K562 (cell line): Measurements from ENCODE around the gene SCML2. TPM values are rescaled to one million over a fixed set of nuclear protein-coding genes. Genes with fewer than 3 reads are reported as not detected.

Source experiments
- ATAC-seq: fragments of 200-7000 bp; cut with Tn5 transposase; 3 replicates; pipeline ENCODE4 v1.9.1; 2020; ENCODE audit warnings: moderate library complexity
- BruUV-seq: library from RNA; stranded (reverse); fragments of 400-500 nt; replicated peaks from 2 replicates; lab custom pipeline; 2021; lab: Mats Ljungman, UMichigan
- CTCF ChIA-PET: fragments of 300-600 bp; formaldehyde crosslinking; extraction: SDS; loops from one replicate; lab custom pipeline; 2021; ENCODE audit warnings: low intra/inter-chr PET ratio; lab: Yijun Ruan, JAX
- POLR2A ChIA-PET: fragments of 300-600, 350-650 bp; sonication (Branson Sonifier 250); formaldehyde crosslinking; extraction: SDS; loops from one replicate; lab custom pipeline; 2021; ENCODE audit warnings: antibody characterized with exemption, inconsistent platforms; lab: Yijun Ruan, JAX
- DNase-seq, 4 experiments: peaks; one replicate each; pipeline versions ENCODE4 v3.0.0 to v3.0.0-alpha.2; 2011 to 2018; ENCODE audit warnings: low spot score in 3 of 4, mixed read lengths in 3 of 4; ENCODE audit errors: extremely low read depth in 1 of 4
- FAIRE-seq: peaks from 2 replicates; lab custom pipeline; 2011; peaks lifted over from hg19 to GRCh38; lab: Jason Lieb, UNC
- H2AFZ ChIP-seq: 2 replicates; pipeline ENCODE4 v1.6.0; 2011; ENCODE audit warnings: low read depth, low read length, control low read depth, inconsistent platforms
- H3K27ac ChIP-seq: fragments of 200-600 bp; 3 replicates; pipeline ENCODE4 v1.8.0; 2011; ENCODE audit warnings: low read depth, mild to moderate bottlenecking, control low read depth, inconsistent platforms, low read length, moderate library complexity, mixed read lengths; ENCODE audit errors: extremely low read depth
- H3K27me3 ChIP-seq, 2 experiments: fragments of 300-600 bp in 1 of 2; 2 replicates in 1 of 2; 3 replicates in 1 of 2; pipeline versions ENCODE4 v1.6.0 to v1.8.0; 2011; ENCODE audit warnings: inconsistent platforms in 2 of 2, low read length in 2 of 2, mild to moderate bottlenecking in 1 of 2, mixed read lengths in 1 of 2, moderate library complexity in 1 of 2; ENCODE audit not compliant: control insufficient read depth in 2 of 2, insufficient read depth in 2 of 2
- H3K36me3 ChIP-seq: fragments of 300-600 bp; 3 replicates; pipeline ENCODE4 v1.8.0; 2011; ENCODE audit warnings: mild to moderate bottlenecking, low read length, inconsistent platforms; ENCODE audit not compliant: control insufficient read depth, insufficient read depth
- H3K4me1 ChIP-seq, 2 experiments: fragments of 200-600 bp in 1 of 2; replicated peaks in 1 of 2; 2 replicates in 1 of 2; 3 replicates in 1 of 2; pipeline versions ENCODE4 v1.5.1 to v1.8.0; 2011; ENCODE audit warnings: inconsistent platforms in 2 of 2, low read length in 2 of 2, mild to moderate bottlenecking in 1 of 2, mixed read lengths in 1 of 2, moderate library complexity in 1 of 2; ENCODE audit not compliant: control insufficient read depth in 2 of 2, insufficient read depth in 2 of 2
- H3K4me2 ChIP-seq: 2 replicates; pipeline ENCODE4 v1.6.1; 2011; ENCODE audit warnings: low read length, control low read depth, inconsistent platforms, mixed read lengths; ENCODE audit not compliant: insufficient read depth
- H3K4me3 ChIP-seq: fragments of 200-600 bp; sonication (generic), shearing (Covaris generic); 2 replicates; pipeline ENCODE4 v1.5.1; 2016; ENCODE audit warnings: control low read depth, inconsistent platforms
- H3K79me2 ChIP-seq: fragments of 200-600 bp; 3 replicates; pipeline ENCODE4 v1.8.0; 2011; ENCODE audit warnings: low read length, inconsistent platforms; ENCODE audit not compliant: control insufficient read depth, insufficient read depth
- H3K9ac ChIP-seq, 2 experiments: 2 replicates each; pipeline versions ENCODE4 v1.6.0 to v1.6.1; 2011; ENCODE audit warnings: low read depth in 2 of 2, low read length in 2 of 2, control low read depth in 1 of 2, inconsistent platforms in 1 of 2, mild to moderate bottlenecking in 1 of 2, mixed read lengths in 1 of 2; ENCODE audit not compliant: insufficient read depth in 1 of 2
- H3K9me1 ChIP-seq: one replicate; pipeline ENCODE4 v1.6.0; 2011; ENCODE audit warnings: inconsistent platforms, mild to moderate bottlenecking, low read length, moderate library complexity; ENCODE audit not compliant: control insufficient read depth, insufficient read depth
- H3K9me3 ChIP-seq: replicated peaks from 2 replicates; pipeline ENCODE4 v1.5.1; 2011; ENCODE audit warnings: low read depth, low read length, inconsistent platforms; ENCODE audit not compliant: control insufficient read depth, insufficient read depth
- H4K20me1 ChIP-seq: replicated peaks from 2 replicates; pipeline ENCODE4 v1.6.1; 2011; ENCODE audit warnings: low read length, inconsistent platforms, mixed read lengths; ENCODE audit not compliant: control insufficient read depth, insufficient read depth
- ATF4 ChIP-seq: fragments of 450-650 bp; formaldehyde crosslinking; IDR thresholded peaks from 2 replicates; pipeline ENCODE4 v1.4.0; 2022; ENCODE audit warnings: mild to moderate bottlenecking, moderate library complexity
- CREB1 ChIP-seq, 2 experiments: sonication (generic) in 1 of 2; formaldehyde crosslinking in 1 of 2; IDR thresholded peaks; 2 replicates each; pipeline versions ENCODE4 v1.6.1 to v1.8.0; 2012 to 2022; ENCODE audit warnings: inconsistent platforms in 1 of 2, mild to moderate bottlenecking in 1 of 2, missing genetic modification reagents in 1 of 2, moderate library complexity in 1 of 2
- PREB ChIP-seq: sonication (generic); formaldehyde crosslinking; IDR thresholded peaks from 2 replicates; pipeline ENCODE4 v1.8.1; 2023; ENCODE audit warnings: mild to moderate bottlenecking, missing genetic modification reagents
- SAP30 ChIP-seq: fragments of 200-600 bp; sonication (generic); IDR thresholded peaks from 2 replicates; pipeline ENCODE4 v1.6.1; 2012; ENCODE audit warnings: borderline replicate concordance, low read depth, mild to moderate bottlenecking, moderate library complexity, low read length, control low read depth, inconsistent platforms; ENCODE audit not compliant: insufficient read depth, poor library complexity, severe bottlenecking
- ZNF644 ChIP-seq: fragments of 200-800 bp; sonication (Bioruptor generic); IDR thresholded peaks from 2 replicates; pipeline ENCODE4 v1.6.1; 2016; ENCODE audit warnings: low read depth, missing genetic modification characterization, missing compliant biosample characterization
- WGBS: fragments of 100-300 bp; shearing (Covaris generic); methylation state at CpG from one replicate; pipeline ENCODE4 v1.1.6; 2016; ENCODE audit warnings: low coverage, mixed read lengths; ENCODE audit not compliant: insufficient coverage; ENCODE audit errors: missing lambda C conversion rate; 5-methylcytosine and 5-hydroxymethylcytosine counted together
- in situ Hi-C: fragments of 300-500 bp; cut with MboI; formaldehyde crosslinking; loops from 4 replicates; pipeline ENCODE4 v1.15.0; 2018; ENCODE audit warnings: inconsistent platforms, mixed read lengths
- intact Hi-C: fragments of 100-400 bp; cut with micrococcal nuclease; formaldehyde crosslinking; loops from 2 replicates; pipeline ENCODE4 v1.14.2; 2022
- polyA plus RNA-seq, 8 experiments: library from polyadenylated mRNA; depleted of rRNA in 4 of 8; stranded (reverse) in 5 of 8; unstranded in 3 of 8; fragments of >200 nt; fragmentation: Nextera tagmentation in 2 of 8; fragmentation: Illumina TruSeq in 1 of 8; extraction: Ambion mirVana in 2 of 8; extraction: Trizol in 1 of 8; gene quantifications; 2 replicates each; pipeline versions ENCODE4 v1.2.1 to v1.2.3, GENCODE V29; 2011 to 2014; ENCODE audit warnings: inconsistent platforms in 1 of 8, missing spikeins in 1 of 8
- total RNA-seq, 7 experiments: library from RNA; depleted of rRNA in 6 of 7; stranded (reverse); fragments of >200 nt in 6 of 7; fragmentation: Illumina TruSeq in 2 of 7; extraction: Trizol in 2 of 7; gene quantifications; 2 replicates each; pipeline versions ENCODE4 v1.2.1 to v1.2.3, GENCODE V29; 2011 to 2021; ENCODE audit warnings: low replicate concordance in 1 of 7
- TF ChIP-seq, protein P1 (sequence below): fragments of 450-650 bp; IDR thresholded peaks from 2 replicates; pipeline ENCODE4 v1.6.1; 2017; ENCODE audit warnings: mild to moderate bottlenecking, moderate library complexity

SCML2 gene
- total and polyA plus RNA-seq, 9 of the 15 experiments (the other 6 are each of a cell fraction or from before 2014, with no cell fraction given), result 15.1 to 30.8 (median 22.9) TPM

DNA sequence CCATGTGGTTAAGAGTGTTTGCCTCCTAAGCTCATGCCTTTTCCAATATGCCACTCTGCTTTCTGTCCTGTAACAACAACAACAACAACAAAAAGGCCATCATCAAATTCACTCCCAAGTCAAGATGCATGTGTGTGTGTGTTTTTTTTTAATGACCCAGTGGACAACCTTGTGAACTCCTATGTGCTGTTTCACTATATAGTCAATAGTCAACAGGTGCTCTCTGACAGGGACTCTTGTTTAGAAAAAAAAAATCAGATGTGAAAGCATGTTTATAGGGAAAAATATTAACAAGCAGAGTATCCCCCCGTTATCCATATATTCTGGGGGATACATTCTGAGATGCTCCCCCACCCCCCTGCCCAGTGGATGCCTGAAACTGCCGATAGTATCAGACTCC lies 83.2 kb downstream of the SCML2 start:
- H3K9me1 ChIP-seq, result no peaks in the 10 kb centered on the region
- no peaks in the 10 kb centered on the region for H3K27me3 ChIP-seq
- H3K79me2 ChIP-seq, result peaks cover 29% of the 10 kb centered on the region
- no peak for TF ChIP-seq SAP30
- no peak for TF ChIP-seq ATF4 (CRISPR knock-in tag)
- TF ChIP-seq CREB1 (IDR thresholded peaks at IDR 0.05), result no peak
- TF ChIP-seq CREB1 (CRISPR knock-in tag; IDR thresholded peaks at IDR 0.05), result no peak
- TF ChIP-seq ZNF644 (tag), result no peak
- TF ChIP-seq PREB (CRISPR knock-in tag), result no peak
- TF ChIP-seq, protein P1, sequence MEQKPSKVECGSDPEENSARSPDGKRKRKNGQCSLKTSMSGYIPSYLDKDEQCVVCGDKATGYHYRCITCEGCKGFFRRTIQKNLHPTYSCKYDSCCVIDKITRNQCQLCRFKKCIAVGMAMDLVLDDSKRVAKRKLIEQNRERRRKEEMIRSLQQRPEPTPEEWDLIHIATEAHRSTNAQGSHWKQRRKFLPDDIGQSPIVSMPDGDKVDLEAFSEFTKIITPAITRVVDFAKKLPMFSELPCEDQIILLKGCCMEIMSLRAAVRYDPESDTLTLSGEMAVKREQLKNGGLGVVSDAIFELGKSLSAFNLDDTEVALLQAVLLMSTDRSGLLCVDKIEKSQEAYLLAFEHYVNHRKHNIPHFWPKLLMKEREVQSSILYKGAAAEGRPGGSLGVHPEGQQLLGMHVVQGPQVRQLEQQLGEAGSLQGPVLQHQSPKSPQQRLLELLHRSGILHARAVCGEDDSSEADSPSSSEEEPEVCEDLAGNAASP, result no peak
- H4K20me1 ChIP-seq, result no peaks in the 10 kb centered on the region
- DNase-seq (no peak), ATAC-seq (no peak), FAIRE-seq (no peak)
- peaks cover 0 to 17% of the 10 kb centered on the region in 2 experiments; a peak in 3 of 5 replicates for H3K4me1 ChIP-seq
- no peak overlapping the region; the same call in 2 of the 3 replicates for H3K27ac ChIP-seq
- in situ Hi-C loops (no loop called here), intact Hi-C loops (no loop called here)
- ChIA-PET POLR2A (interaction anchor here (0.7 kb wide), 1 partner anchor 193 kb away, joined by 3 read pairs; no protein-coding TSS in a partner anchor), CTCF (no interaction called here)
- H3K9ac ChIP-seq, result no peak overlapping the region
- 89% methylated on average over 2 of the region's 2 CpGs for WGBS
- H3K36me3 ChIP-seq, result no peaks in the 10 kb centered on the region; the same call in 2 of the 3 replicates
- BruUV-seq, result no TSS peak
- H3K4me2 ChIP-seq, result no peak overlapping the region
- no peak overlapping the region for H3K4me3 ChIP-seq
- 0 out of 2 replicates have a peak, but pooled peaks cover 2% of the 10 kb centered on the region for H3K9me3 ChIP-seq
- no peak overlapping the region for H2AFZ ChIP-seq
